Smooth muscle cell (in vitro differentiated cells): ENCODE results near the gene PHRF1. TPM values are rescaled to one million over a fixed set of nuclear protein-coding genes. Genes with fewer than 3 reads are reported as not detected.
A peak's percentile ranks its signal among the peaks of the same experiment; 100 is the strongest.

ENCODE experiments used
- DNase-seq: peaks from one replicate; lab custom pipeline; 2025; ENCODE audit not compliant: unreplicated experiment; lab: John Stamatoyannopoulos, UW
- H2AFZ ChIP-seq: fragments of 200-600 bp; sonication (generic); 2 replicates; pipeline ENCODE4 v1.6.0; 2016; ENCODE audit warnings: antibody characterized with exemption, low read depth, mild to moderate bottlenecking
- H3F3A ChIP-seq: fragments of 200-600 bp; sonication (generic); 2 replicates; pipeline ENCODE4 v1.6.0; 2017; ENCODE audit warnings: antibody characterized with exemption, low read depth
- H3K27ac ChIP-seq: fragments of 200-600 bp; sonication (generic); 2 replicates; pipeline ENCODE4 v1.5.1; 2016; ENCODE audit warnings: low read depth, mild to moderate bottlenecking
- H3K27me3 ChIP-seq: fragments of 200-600 bp; sonication (generic); 2 replicates; pipeline ENCODE4 v1.6.1; 2016; ENCODE audit warnings: low read depth, mild to moderate bottlenecking
- H3K36me3 ChIP-seq: fragments of 200-600 bp; sonication (generic); 2 replicates; pipeline ENCODE4 v1.5.1; 2016; ENCODE audit warnings: low read depth
- H3K4me1 ChIP-seq: fragments of 200-600 bp; sonication (generic); 2 replicates; pipeline ENCODE4 v1.5.1; 2016; ENCODE audit warnings: low read depth
- H3K4me2 ChIP-seq: fragments of 200-600 bp; sonication (generic); 2 replicates; pipeline ENCODE4 v1.6.0; 2016; ENCODE audit warnings: mild to moderate bottlenecking
- H3K4me3 ChIP-seq: fragments of 200-600 bp; sonication (generic); 2 replicates; pipeline ENCODE4 v1.5.1; 2016; ENCODE audit warnings: mild to moderate bottlenecking
- H3K79me2 ChIP-seq: fragments of 200-600 bp; sonication (generic); 2 replicates; pipeline ENCODE4 v1.6.0; 2016; ENCODE audit warnings: low read depth, mild to moderate bottlenecking
- H3K9ac ChIP-seq: fragments of 200-600 bp; sonication (generic); 2 replicates; pipeline ENCODE4 v1.6.0; 2016; ENCODE audit warnings: low read depth
- H3K9me3 ChIP-seq: fragments of 200-600 bp; sonication (generic); replicated peaks from 2 replicates; pipeline ENCODE4 v1.5.1; 2016; ENCODE audit warnings: low read depth
- H4K20me1 ChIP-seq: fragments of 200-600 bp; sonication (generic); 2 replicates; pipeline ENCODE4 v1.6.0; 2016; ENCODE audit warnings: low read depth
- CTCF ChIP-seq: fragments of 200-600 bp; sonication (generic); IDR thresholded peaks from 2 replicates; pipeline ENCODE4 v1.5.1; 2017; ENCODE audit warnings: borderline replicate concordance, mild to moderate bottlenecking, antibody characterized with exemption; ENCODE audit not compliant: insufficient read depth, poor library complexity, severe bottlenecking
- WGBS: methylation state at CpG from one replicate; pipeline ENCODE4 v1.1.7; 2016; ENCODE audit warnings: low lambda C conversion rate; 5-methylcytosine and 5-hydroxymethylcytosine counted together
- polyA plus RNA-seq: library from polyadenylated mRNA; unstranded; fragments of >200 nt; fragmentation: Nextera tagmentation; extraction: Ambion mirVana; gene quantifications from 2 replicates; pipeline ENCODE4 v1.2.1, GENCODE V29; 2016
- total RNA-seq: library from RNA; depleted of rRNA; stranded (reverse); fragments of >200 nt; gene quantifications from 2 replicates; pipeline ENCODE4 v1.2.3, GENCODE V29; 2014

The PHRF1 gene
- total and polyA plus RNA-seq, 2 experiments from 2014 or later, result 11.6 to 20.2 TPM

DNA sequence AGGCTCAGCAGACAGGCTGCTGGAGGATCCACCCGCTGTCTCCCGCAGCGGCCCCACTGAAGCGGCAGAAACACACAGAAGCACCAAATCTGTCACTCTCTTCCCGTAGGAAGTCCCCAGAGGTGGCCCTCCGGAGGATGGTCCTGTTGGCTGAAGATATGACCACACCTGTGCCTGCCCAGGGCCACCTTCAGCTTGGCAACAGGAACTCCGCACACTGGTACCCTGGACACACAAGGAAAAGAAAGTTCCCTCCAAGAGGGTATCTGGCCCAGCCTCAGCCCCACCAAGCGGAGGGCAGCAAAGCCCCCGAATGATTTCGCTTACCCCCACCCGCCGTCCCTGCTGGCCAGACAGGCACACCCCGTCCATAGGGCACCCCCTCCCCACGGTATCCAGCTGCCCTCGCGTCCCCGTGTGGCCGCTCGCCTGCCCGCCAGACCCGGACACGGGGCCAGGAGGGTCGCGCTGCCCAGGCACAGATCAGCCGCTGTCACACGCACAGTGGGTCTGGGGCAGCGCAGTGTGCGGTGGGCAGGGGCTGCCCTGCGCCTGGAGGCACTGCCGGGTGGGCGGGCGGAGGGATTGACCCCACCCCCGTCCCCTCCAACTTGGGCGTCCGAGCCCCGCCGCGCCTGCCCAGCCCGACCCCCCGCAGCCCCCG, 8.5 kb upstream of the PHRF1 start:
- H2AFZ ChIP-seq, result no peak overlapping the region
- peak overlapping the region; percentile 74 for H3K9ac ChIP-seq

DNA sequence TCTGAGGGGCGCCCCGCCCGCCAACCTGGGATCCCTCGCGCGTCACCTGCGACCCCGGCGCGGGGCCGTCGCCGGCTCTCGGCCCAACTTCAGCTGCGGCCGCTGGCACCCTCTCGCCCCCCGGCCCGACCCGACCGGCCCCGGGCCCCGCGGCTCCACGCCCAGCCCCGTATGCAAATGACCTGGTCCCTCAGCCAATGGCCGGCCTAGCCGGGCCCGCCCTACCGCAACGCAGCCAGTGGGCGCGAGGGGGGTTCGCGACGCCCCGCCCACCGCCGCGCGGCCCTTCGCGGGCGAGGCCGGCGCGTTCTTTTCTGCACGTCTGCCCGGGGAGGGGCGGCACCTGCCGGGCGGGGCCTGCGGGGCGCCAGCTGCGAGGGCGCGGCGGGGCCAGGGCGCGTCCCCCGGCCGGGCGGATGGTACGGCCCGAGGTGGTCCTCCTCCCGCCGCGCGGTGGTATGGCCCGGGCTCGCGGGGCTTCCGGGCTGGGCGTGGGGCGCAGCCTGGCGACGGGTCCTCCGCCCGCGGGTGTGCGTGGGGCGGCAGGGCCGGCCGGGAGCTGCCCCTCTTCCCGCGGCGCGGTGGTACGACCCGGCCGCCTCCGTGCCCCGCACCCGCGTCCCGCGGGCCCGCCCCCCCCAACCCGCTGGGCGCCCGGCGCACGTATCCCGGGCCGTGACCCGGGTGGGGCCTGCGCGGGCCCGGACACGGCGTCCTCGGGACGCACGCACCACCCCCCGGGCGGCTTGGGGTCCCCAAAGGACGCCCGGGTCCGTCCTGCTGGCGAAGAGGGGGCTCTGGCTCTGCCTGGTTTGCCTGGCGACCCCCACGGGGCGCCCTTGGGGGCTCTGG, 7.7 kb upstream of the PHRF1 start:
- H3K4me1 ChIP-seq, result peaks cover 18% of the 10 kb centered on the region
- H3K4me3 ChIP-seq, result peak overlapping the region; percentile 93
- peaks cover 16% of the 10 kb centered on the region for H3K79me2 ChIP-seq
- H3K4me2 ChIP-seq, result peak overlapping the region; percentile 99
- TF ChIP-seq CTCF, result no peak
- peaks cover 35% of the 10 kb centered on the region for H4K20me1 ChIP-seq
- peak overlapping the region; percentile 47 for H3K27ac ChIP-seq
- H3F3A ChIP-seq, result peaks cover 13% of the 10 kb centered on the region
- H3K9ac ChIP-seq, result peak overlapping the region; percentile 74
- under 1% methylated on average over 48 of the region's 123 CpGs for WGBS
- H3K36me3 ChIP-seq, result no peaks in the 10 kb centered on the region
- DNase-seq, result peak; percentile 78
- no peak overlapping the region for H2AFZ ChIP-seq
- H3K9me3 ChIP-seq, result no peaks in the 10 kb centered on the region
- no peaks in the 10 kb centered on the region for H3K27me3 ChIP-seq

More for the DNA sequence above, 8.5 kb upstream of the PHRF1 start:
- no peak for DNase-seq
- H3K27me3 ChIP-seq, result no peaks in the 10 kb centered on the region
- H3K36me3 ChIP-seq, result no peaks in the 10 kb centered on the region
- WGBS, result 30% methylated on average over 22 of the region's 41 CpGs
- peaks cover 43% of the 10 kb centered on the region for H4K20me1 ChIP-seq
- H3K9me3 ChIP-seq, result no peaks in the 10 kb centered on the region
- peak overlapping the region; percentile 99 for H3K4me2 ChIP-seq
- no peak for TF ChIP-seq CTCF
- H3K4me1 ChIP-seq, result peaks cover 18% of the 10 kb centered on the region
- H3K79me2 ChIP-seq, result peaks cover 16% of the 10 kb centered on the region
- peaks cover 13% of the 10 kb centered on the region for H3F3A ChIP-seq
- peak overlapping the region; percentile 93 for H3K4me3 ChIP-seq
- H3K27ac ChIP-seq, result no peak overlapping the region

DNA sequence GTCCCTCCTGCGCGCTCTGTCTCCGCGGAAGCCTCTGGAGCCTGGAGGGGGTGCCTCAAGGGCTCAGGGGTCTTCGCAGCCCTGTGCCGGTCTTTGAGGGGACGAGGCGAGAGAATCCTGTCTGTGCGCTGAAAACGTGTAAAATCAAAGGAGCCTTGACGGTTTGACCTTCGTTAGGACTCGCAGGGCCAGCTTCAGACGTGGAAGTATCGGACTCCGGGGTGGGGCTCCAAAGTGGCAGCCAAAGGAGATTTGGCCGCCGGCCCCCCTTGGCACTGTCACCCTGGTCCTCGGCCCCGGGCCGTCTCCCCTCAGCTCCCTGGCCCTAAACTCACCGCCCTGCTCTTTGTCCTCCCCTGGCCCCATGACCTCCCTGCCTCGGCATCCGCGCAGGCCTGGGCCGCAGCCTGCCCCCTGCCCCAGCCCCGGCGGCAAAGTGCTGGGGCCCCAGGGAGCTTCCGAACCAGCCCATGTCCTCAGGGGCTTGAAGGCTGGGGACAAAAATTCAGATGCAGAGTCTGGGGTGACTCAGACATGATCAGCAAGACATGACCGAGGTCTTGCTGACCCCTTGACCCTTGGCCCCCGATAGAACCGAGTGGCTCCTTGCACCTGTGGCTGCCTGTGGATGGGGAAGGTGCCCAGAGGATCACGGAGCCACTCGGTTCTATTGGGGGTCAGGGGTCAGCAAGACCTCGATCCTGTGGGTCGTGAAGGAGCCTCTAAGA, 6.9 kb upstream of the PHRF1 start:
- Histone ChIP-seq H2AFZ (no peak overlapping the region), H3K27ac (peak overlapping the region; percentile 47), H3K9ac (peak overlapping the region; percentile 43), H3K9me3 (no peaks in the 10 kb centered on the region), H3K36me3 (no peaks in the 10 kb centered on the region), H3K79me2 (peaks cover 16% of the 10 kb centered on the region), H3K4me2 (peak overlapping the region; percentile 99), H3K4me3 (peak overlapping the region; percentile 93), H3K4me1 (peaks cover 21% of the 10 kb centered on the region), H3K27me3 (no peaks in the 10 kb centered on the region), H4K20me1 (peaks cover 31% of the 10 kb centered on the region), H3F3A (peaks cover 13% of the 10 kb centered on the region)
- no peak for DNase-seq
- WGBS, result 51% methylated on average over 29 of the region's 36 CpGs
- no peak for TF ChIP-seq CTCF
